ENCODE data around the gene LPIN2.

DNA sequence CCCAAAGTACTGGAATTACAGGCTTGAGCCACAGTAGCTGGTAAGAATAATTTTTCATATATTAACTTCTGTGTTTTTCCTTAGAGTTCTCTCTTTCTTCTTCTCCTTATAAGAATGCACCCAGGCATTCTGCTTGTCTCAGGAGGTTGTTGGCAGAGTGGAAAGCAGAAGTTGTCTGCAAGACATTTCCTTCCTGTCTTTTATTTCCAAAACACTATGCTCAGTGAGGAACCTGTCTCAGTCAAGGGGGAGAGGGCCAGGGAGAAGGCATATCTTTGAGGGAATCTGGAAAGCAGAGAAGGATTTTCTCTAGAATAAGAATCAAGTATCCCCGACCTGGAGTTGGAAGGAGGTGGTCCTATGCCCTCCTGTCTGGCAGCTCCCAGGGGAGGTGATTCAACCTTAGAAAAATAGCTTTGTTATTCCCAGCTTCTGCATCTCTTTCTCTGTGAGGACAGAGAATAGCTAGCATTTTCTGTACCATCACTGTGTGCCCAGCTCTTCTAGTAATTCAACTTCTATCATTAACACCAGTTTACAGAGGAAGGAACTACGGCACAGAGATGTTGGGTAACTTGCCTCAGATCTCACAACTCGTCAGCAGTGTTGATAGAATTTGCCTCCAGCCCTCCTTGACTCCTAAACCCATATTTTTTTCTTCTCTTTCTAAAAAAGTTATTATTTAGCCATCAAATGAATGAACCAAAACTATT is 3.8 kb upstream of the LPIN2 start:
- TF ChIP-seq EZH2 (IDR thresholded peaks at IDR 0.05; ENCODE audit: insufficient read depth, poor library complexity, severe bottlenecking) (no peak), EZH2phosphoT487 (IDR thresholded peaks at IDR 0.05; ENCODE audit: insufficient read depth, low read depth) (no peak)
